Measurements from ENCODE around the gene HYCC1. TPM values are rescaled to one million over a fixed set of nuclear protein-coding genes. Genes with fewer than 3 reads are reported as not detected.

The HYCC1 gene
- total RNA-seq, 1 donor from 2014 or later = 19.7 TPM

DNA sequence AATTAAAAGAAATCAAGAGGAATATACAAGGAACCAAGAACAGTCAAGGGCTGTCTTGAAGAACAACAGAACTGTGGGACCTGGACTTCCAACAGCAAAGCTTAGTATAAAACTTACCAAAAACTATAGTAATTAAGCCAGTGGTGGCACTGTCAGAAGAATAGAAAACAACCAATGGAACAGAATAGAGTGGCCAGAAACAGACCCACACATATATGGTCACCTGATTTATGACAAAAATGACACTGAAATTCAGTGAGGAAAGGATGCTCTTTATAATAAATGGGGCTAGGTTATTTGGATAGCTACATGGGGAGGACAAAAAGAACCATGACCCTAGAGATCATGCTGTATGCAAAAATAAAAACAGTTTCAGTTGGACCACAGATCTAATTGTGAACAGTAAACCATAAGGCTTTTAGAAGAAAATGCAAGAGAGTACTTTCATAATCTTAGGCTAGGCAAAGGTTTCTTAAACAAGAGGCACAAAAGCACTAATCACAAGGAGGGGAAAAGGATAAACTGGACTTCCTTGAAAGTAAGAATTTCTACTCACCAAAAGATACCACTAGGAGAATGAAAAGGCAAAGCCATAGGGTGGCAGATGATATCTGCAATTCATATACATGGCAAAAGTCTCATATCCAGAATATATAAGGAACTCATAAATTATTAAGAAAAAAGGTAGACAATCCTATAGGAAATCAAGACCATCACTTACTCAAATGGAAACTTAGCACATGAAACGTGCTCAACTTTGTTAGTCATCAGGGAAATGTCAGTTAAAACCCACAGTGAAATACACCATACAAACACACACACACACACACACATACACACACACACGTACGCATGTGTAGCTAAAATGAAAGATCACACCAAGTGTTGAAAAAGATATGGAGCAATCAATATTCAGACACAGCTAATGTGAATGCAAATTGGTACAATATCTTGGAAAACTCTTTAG, 20.8 kb downstream of the HYCC1 start:
- DNase-seq (ENCODE audit: low read depth) (no peak), FAIRE-seq (no peak)
- TF ChIP-seq, protein P1, sequence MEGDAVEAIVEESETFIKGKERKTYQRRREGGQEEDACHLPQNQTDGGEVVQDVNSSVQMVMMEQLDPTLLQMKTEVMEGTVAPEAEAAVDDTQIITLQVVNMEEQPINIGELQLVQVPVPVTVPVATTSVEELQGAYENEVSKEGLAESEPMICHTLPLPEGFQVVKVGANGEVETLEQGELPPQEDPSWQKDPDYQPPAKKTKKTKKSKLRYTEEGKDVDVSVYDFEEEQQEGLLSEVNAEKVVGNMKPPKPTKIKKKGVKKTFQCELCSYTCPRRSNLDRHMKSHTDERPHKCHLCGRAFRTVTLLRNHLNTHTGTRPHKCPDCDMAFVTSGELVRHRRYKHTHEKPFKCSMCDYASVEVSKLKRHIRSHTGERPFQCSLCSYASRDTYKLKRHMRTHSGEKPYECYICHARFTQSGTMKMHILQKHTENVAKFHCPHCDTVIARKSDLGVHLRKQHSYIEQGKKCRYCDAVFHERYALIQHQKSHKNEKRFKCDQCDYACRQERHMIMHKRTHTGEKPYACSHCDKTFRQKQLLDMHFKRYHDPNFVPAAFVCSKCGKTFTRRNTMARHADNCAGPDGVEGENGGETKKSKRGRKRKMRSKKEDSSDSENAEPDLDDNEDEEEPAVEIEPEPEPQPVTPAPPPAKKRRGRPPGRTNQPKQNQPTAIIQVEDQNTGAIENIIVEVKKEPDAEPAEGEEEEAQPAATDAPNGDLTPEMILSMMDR (IDR thresholded peaks at IDR 0.05; ENCODE audit: insufficient read depth, low read length, severe bottlenecking) = no peak
- Histone ChIP-seq H3K36me3 (ENCODE audit: control insufficient read depth, insufficient read depth, low read length) (no peaks in the 10 kb centered on the region), H3K27me3 (ENCODE audit: control insufficient read depth, insufficient read depth, low read length) (no peaks in the 10 kb centered on the region), H3K4me3 (ENCODE audit: low read depth, low read length) (no peak overlapping the region)

DNA sequence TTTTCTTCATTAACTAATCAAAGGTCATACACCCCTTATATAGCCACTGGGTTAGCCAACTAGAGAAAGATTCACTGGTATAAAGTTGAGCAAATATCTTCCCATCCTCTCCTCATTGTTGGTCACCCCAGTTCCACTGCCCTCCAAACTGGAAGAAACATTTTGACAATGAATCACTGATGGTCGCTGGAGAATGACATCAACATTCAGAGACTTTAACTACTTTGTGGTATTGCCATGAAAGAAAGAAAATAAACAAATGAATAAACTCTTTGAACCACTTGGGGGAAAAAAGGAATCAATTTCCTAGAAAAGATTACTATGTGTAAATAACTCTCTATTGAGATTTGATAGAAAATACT, 23.4 kb downstream of the HYCC1 start:
- DNase-seq (ENCODE audit: low read depth) (no peak), FAIRE-seq (no peak)
- H3K4me3 ChIP-seq (ENCODE audit: low read depth, low read length) = no peak overlapping the region
- TF ChIP-seq, protein P1 (IDR thresholded peaks at IDR 0.05; ENCODE audit: insufficient read depth, low read length, severe bottlenecking) = no peak
- H3K36me3 ChIP-seq (ENCODE audit: control insufficient read depth, insufficient read depth, low read length) = no peaks in the 10 kb centered on the region
- no peaks in the 10 kb centered on the region for H3K27me3 ChIP-seq (ENCODE audit: control insufficient read depth, insufficient read depth, low read length)

DNA sequence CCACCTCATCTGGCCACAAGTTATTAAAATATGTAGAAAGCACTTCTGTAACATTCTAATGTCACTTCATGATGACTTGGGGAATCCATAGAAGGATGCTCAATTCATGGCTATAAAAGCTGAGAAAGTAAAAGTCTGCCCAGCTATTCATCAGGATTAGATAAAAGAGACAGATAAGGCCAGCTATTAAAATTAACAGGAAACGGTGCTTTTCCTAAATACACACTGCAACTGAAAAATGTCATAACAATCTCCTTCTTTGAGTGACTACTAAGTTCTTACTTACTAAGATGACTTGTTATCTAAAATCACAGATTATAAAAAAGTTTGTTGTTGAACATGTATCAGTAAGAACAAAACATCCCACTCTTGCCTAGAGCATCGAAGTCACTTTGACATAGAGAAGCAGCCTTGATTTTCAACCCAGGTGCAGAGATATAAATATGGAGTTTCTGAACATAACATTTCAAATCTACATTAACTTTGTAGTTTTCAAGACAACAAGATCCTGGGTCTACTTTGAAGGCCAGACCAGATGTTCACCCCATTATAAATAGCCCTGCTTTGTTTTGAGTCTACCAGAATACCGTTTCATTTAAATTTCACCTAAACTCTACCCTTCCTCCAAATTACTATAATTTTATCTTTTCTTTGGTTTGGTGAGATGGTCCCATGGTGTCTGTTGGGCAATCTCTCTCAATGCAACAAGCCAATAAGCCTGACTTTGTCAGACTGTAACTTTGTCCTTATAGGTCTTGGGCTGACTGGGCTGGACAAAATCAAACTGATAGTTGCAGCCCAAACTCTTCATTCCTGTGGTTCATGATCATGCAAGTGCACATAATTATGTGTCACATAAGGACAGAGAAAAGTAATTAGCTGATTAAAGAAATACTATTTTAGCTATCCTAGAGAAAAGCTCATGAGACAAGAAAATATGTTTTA, 24.0 kb downstream of the HYCC1 start:
- FAIRE-seq (no peak), DNase-seq (ENCODE audit: low read depth) (no peak)
- Histone ChIP-seq H3K27me3 (ENCODE audit: control insufficient read depth, insufficient read depth, low read length) (no peaks in the 10 kb centered on the region), H3K4me3 (ENCODE audit: low read depth, low read length) (no peak overlapping the region), H3K36me3 (ENCODE audit: control insufficient read depth, insufficient read depth, low read length) (no peaks in the 10 kb centered on the region)
- TF ChIP-seq, protein P1 (IDR thresholded peaks at IDR 0.05; ENCODE audit: insufficient read depth, low read length, severe bottlenecking) = no peak

DNA sequence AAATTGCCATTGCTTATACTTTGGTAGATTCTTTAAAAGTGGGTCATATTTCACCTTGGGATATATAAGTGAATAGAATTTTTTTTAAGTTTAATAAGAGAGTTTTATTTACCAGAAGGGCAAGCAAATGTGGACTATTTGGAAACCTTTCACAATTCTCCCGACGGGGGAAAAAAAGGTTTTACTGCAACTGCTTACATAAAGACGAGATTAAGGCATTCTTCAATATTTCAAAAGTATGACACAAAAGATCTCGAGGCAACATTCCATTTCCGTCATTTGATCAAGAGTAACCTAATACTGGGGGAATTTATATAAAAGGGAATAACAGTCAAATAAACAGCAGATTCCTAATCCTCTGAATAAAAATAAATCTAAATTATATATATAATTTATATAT, 28.5 kb downstream of the HYCC1 start:
- FAIRE-seq (no peak), DNase-seq (ENCODE audit: low read depth) (no peak)
- no peaks in the 10 kb centered on the region for H3K27me3 ChIP-seq (ENCODE audit: control insufficient read depth, insufficient read depth, low read length)
- TF ChIP-seq, protein P1 (IDR thresholded peaks at IDR 0.05; ENCODE audit: insufficient read depth, low read length, severe bottlenecking) = no peak
- no peak overlapping the region for H3K4me3 ChIP-seq (ENCODE audit: low read depth, low read length)
- H3K36me3 ChIP-seq (ENCODE audit: control insufficient read depth, insufficient read depth, low read length) = no peaks in the 10 kb centered on the region

DNA sequence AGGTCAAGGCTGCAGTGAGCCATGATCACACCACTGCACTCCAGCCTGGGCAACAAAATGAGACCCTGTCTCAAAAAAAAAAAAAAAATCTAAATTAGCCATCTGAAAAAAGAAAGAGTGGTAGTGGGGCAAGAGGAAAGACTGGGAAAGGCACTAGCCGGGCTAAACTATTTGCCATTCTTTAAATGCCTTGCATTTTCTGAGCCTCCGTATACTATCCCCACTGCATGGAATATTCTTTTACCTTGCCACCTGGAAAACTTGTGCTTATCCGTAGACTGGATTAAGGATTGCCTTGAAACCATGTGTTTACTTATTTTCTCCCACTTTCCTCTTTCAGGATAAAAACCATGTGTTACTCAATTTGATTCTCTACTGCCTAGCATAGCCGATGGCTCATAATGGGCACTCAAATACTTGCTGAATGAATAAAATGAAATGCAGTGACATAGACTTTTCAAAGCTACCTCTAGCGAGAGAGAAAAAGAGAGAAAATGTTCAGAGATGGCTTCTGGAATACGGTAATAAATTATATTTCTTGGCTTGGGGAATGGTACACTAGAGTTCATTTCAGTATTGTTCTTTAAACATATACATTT, 30.6 kb downstream of the HYCC1 start:
- TF ChIP-seq, protein P1 (IDR thresholded peaks at IDR 0.05; ENCODE audit: insufficient read depth, low read length, severe bottlenecking) = no peak
- FAIRE-seq (no peak), DNase-seq (ENCODE audit: low read depth) (no peak)
- no peaks in the 10 kb centered on the region for H3K36me3 ChIP-seq (ENCODE audit: control insufficient read depth, insufficient read depth, low read length)
- H3K4me3 ChIP-seq (ENCODE audit: low read depth, low read length) = no peak overlapping the region
- H3K27me3 ChIP-seq (ENCODE audit: control insufficient read depth, insufficient read depth, low read length) = no peaks in the 10 kb centered on the region
